SK-N-MC (cell line): ENCODE results near the gene MAGEC3.

ENCODE experiments used
- DNase-seq: peaks from one replicate; pipeline ENCODE4 v3.0.0-alpha.2; 2011; ENCODE audit warnings: low read depth, low spot score
- H3K27ac ChIP-seq: fragments of 200-600 bp; sonication (generic); 2 replicates; pipeline ENCODE4 v1.5.1; 2016; ENCODE audit warnings: mixed run types
- H3K36me3 ChIP-seq: fragments of 200-600 bp; sonication (generic); 2 replicates; pipeline ENCODE4 v1.6.1; 2017; ENCODE audit warnings: antibody characterized with exemption, low read length, mixed read lengths; ENCODE audit not compliant: insufficient read depth
- H3K4me3 ChIP-seq: fragments of 200-600 bp; sonication (generic); 2 replicates; pipeline ENCODE4 v1.5.1; 2016
- H3K9ac ChIP-seq: fragments of 200-600 bp; sonication (generic); 2 replicates; pipeline ENCODE4 v1.8.0; 2017; ENCODE audit warnings: mixed run types, mixed read lengths; ENCODE audit not compliant: insufficient read length
- H3K9me3 ChIP-seq: fragments of 200-600 bp; sonication (generic); 2 replicates; pipeline ENCODE4 v1.6.1; 2017; ENCODE audit warnings: low read depth, mild to moderate bottlenecking, antibody characterized with exemption, low read length, moderate library complexity, mixed read lengths
- EZH2 ChIP-seq: fragments of 200-600 bp; sonication (generic); IDR thresholded peaks from one replicate; pipeline ENCODE4 v1.6.1; 2017; ENCODE audit warnings: antibody characterized with exemption
- FOXP2 ChIP-seq: optimal IDR thresholded peaks from 2 replicates; pipeline ENCODE3; 2011; ENCODE audit warnings: mild to moderate bottlenecking, moderate library complexity; ENCODE audit not compliant: insufficient read depth; ENCODE audit errors: extremely low read length, control extremely low read depth
- POLR2AphosphoS5 ChIP-seq: IDR thresholded peaks from 2 replicates; pipeline ENCODE4 v1.6.1; 2012; ENCODE audit warnings: mild to moderate bottlenecking, low read depth, low read length, borderline replicate concordance

The MAGEC3 gene

GRCh38 chrX:141935645-141936044 is 97.5 kb downstream of the MAGEC3 start:
- no peak for DNase-seq
- Histone ChIP-seq H3K9ac (no peak overlapping the region), H3K36me3 (no peaks in the 10 kb centered on the region)

GRCh38 chrX:141936080-141936479 is 98.0 kb downstream of the MAGEC3 start:
- Histone ChIP-seq H3K27ac (no peak overlapping the region), H3K9ac (no peak overlapping the region), H3K4me3 (no peak overlapping the region), H3K36me3 (no peaks in the 10 kb centered on the region), H3K9me3 (no peaks in the 10 kb centered on the region)
- DNase-seq: no peak
- TF ChIP-seq FOXP2 (no peak), EZH2 (no peak), POLR2AphosphoS5 (no peak)

More at GRCh38 chrX:141935645-141936044, 97.5 kb downstream of the MAGEC3 start:
- Histone ChIP-seq H3K4me3 (no peak overlapping the region), H3K27ac (no peak overlapping the region), H3K9me3 (no peaks in the 10 kb centered on the region)
- TF ChIP-seq EZH2 (no peak), FOXP2 (no peak), POLR2AphosphoS5 (no peak)

GRCh38 chrX:141941234-141941633 is 103.1 kb downstream of the MAGEC3 start:
- Histone ChIP-seq H3K9me3 (no peaks in the 10 kb centered on the region), H3K4me3 (no peak overlapping the region), H3K9ac (no peak overlapping the region), H3K27ac (no peak overlapping the region), H3K36me3 (no peaks in the 10 kb centered on the region)
- TF ChIP-seq EZH2: no peak
- TF ChIP-seq FOXP2: no peak
- TF ChIP-seq POLR2AphosphoS5: no peak
- no peak for DNase-seq

GRCh38 chrX:141945426-141945825 is 107.3 kb downstream of the MAGEC3 start:
- DNase-seq: no peak
- Histone ChIP-seq H3K9ac (no peak overlapping the region), H3K9me3 (no peaks in the 10 kb centered on the region), H3K36me3 (no peaks in the 10 kb centered on the region), H3K27ac (no peak overlapping the region), H3K4me3 (no peak overlapping the region)
- no peak for TF ChIP-seq FOXP2
- no peak for TF ChIP-seq EZH2
- no peak for TF ChIP-seq POLR2AphosphoS5

- no peaks in the 10 kb centered on the region for H3K9me3 ChIP-seq
- TF ChIP-seq FOXP2 (no peak), EZH2 (no peak), POLR2AphosphoS5 (no peak)
- no peak overlapping the region for H3K27ac ChIP-seq
- no peak overlapping the region for H3K4me3 ChIP-seq
- DNase-seq: no peak
- no peaks in the 10 kb centered on the region for H3K36me3 ChIP-seq
- H3K9ac ChIP-seq: no peak overlapping the region
These were observed 109.2 kb downstream of the MAGEC3 start for GRCh38 chrX:141947350-141947749.
